Stimulated activated CD4-positive, alpha-beta T cell treated with anti-CD3 and anti-CD28 coated beads, Interleukin-15, amount 100 ng/mL, for 1 hour (primary cell): ENCODE measurements around the gene SPPL2A.
"Not testable (repeated sequence)": the region's sequence is repeated elsewhere in the genome, so short reads cannot be mapped to it uniquely, and the experiment has no call there.

Experiments used
- DNase-seq, 2 donors: peaks; one replicate each; pipeline ENCODE4 v3.0.0-alpha.2; 2020; ENCODE audit warnings: low read depth in 1 of 2, low spot score in 1 of 2

The SPPL2A gene

DNA sequence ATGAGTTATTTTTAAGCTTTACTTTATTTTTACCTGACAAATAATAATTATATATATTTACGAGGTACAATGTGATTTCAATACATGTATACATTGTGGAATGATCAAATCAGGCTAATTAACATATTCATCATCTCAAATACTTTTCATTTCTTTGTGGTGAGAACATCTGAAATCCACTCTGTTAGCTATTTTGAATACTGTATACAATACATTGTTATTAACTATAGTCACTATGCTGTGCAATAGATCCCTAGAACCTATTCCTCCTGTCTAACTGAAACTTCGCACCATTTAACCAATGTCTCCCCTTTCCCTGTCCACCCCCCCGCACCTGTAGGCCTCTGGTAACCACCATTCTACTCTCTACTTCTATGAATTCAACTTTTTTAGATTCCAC, 7.9 kb upstream of the SPPL2A start:
- no peak for DNase-seq

DNA sequence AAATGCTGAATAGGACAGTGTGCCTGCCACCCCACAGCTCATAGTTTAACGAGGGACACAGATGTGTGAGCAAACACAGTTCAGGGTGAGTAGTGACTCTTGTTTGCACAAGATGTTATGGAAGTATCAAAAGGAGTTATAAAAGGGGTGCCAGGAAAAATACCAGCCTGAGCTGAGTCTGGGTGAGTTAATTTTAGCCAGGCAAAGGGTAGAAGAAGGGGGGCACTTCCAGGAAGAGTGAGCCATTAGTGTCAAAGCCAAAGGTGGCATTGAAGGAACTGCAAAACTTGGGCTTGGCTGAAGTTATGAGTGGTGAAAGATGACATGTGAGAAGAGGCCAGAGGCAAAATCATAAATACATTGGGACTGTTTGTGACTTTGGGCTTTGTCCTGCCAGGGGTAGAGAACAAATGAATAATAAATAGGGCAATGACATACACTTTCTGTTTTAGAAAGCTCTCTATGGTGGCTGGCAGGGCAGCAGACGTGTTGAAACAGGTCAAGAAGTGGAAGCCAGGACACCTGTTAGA, 1.9 kb upstream of the SPPL2A start:
- DNase-seq: no peak

DNA sequence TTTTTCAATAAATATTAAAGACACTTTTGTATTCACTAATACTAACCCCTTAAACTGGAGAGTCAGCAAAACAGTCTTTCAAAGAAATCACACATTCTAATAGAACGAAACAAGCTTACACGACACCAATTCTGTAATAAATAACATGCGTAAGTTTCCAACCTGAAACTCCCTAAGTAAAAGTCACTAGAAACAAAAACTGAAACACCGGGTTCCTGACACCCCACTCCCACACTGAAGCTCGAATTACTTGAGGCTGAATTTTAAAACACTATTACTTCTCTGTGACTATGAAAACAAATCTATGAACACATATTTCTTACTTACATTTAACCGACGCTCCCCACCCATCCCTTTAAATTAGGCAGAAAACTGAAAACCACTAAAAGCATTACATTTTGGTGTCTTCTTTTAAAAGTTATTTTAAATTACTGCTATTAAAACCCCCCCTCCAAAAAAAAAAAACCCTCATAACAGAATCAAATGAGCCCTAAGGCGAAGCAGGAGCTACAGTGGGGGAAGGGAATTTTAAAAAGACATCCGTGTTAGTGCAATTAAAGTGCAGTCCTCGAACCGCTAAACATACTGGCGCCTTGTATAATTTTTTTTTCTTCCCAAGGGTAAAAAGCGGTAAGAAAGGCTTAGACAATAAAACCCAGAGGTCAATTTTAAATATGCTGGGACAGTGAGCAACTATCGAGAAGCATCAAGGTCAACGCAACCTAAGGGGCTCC, 878 bp downstream of the SPPL2A start:
- DNase-seq: no peak

DNA sequence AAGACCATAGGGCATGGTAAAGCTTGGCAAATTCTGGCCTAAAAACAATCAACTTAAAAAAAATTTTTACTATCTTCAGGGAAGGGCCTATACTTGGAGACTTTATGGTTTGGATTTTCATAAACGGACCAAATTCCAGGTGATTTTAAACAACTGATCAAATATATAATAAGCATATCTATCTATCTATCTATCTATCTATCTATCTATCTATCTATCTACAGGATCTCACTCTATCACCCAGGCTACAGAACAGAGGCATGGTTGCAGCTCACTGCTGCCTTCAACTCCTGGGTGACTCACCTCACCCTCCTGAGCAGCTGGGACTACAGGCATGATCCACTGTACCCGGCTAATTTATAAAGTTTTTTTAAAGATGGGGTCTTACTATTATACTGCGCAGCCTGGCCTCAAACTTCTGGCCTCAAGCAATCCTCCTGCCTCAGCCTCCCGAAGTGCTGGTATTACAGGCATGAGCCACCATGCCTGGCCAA, 6.7 kb downstream of the SPPL2A start:
- no peak for DNase-seq

DNA sequence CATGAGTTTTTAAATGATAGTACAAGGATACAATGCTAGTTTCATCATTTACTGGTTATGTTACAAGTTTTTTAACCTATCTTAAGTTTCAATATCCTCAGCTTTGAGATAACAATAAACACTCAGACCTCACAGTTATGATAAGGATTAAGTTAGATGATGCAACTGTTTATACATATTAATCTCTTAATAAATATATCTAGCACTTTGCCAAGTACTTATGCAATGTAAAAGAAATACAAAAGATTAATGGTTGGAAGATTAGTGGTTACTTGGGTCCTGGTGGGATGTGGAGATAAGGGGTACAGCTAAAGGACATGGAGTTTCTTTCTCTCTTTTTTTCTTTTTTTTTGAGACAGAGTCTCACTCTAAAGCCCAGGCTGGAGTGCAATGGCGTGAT, 12.0 kb downstream of the SPPL2A start:
- DNase-seq: no peak

DNA sequence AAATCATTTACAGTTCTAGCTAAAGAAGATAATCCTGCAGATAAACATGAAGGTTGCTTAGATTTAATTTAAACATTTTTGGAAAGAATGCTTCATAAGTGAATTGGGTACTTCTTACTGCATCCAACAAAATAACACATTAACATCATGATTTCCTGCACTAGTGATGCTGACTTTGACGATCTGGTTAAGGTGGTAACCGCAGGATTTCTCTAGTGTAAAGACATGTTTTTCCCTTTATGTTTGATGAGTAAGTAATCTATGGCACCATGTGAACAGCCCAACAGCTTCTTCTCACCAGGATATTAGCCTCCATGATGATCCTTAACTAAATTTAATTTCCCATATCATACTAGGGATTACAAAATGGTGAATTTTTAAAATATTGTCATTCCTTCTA, 14.1 kb downstream of the SPPL2A start:
- DNase-seq: no peak

DNA sequence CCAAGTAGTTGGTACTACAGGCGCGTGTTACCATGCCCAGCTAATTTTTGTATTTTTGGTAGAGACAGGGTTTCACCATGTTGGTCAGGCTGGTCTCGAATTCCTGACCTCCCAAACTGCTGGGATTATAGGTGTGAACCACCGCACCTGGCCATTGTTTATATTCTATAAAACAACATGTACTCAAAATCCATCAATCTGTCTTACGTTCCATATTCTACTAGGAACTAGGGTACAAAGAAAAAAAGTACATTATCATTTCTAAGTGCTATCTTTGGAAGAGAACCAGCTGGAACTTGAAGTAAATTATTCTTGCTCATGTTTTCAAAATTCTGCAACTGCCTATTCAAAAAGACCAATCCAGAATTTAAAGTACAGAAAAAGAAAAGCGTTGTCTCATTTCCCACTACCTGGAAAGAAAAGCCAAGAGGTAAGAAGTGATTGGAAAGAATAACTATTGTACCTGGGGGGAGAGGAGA, 15.2 kb downstream of the SPPL2A start:
- DNase-seq: no peak

DNA sequence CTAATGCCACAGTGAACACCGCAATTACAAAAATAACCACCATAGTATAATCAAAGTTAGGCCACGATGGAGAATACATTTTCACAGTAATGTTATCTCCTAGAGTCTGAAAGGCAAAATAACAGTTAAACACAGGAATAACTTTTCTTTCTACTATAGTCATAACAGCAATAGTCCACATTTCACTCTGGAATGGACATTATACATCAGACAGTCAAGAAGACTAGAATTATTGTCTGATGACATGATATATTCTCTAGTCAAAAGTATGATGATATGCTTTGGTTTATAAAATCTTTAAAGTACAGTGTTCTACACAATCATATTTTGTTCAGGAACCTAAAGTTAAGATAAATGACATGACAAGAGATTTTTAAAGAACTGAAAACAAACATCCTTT, 18.0 kb downstream of the SPPL2A start:
- no peak for DNase-seq

DNA sequence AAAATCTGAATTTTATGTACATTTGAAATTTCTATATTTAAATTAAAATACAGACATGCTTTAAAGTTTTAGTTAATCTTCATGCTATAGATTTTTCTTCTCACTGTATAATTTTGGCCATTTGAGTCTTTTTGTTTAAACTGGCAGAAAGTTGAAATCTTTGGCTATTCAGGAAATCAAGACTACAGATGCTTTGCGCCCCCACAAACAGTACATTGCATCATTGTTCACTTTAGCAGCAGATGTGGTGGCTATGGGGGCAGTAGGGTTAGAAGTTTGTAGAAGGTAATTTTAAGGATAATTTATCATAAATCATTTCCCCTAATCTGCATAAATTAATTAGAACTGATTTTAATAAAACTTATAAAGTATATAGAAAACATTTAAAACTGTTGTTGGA, 20.9 kb downstream of the SPPL2A start:
- DNase-seq: no peak

DNA sequence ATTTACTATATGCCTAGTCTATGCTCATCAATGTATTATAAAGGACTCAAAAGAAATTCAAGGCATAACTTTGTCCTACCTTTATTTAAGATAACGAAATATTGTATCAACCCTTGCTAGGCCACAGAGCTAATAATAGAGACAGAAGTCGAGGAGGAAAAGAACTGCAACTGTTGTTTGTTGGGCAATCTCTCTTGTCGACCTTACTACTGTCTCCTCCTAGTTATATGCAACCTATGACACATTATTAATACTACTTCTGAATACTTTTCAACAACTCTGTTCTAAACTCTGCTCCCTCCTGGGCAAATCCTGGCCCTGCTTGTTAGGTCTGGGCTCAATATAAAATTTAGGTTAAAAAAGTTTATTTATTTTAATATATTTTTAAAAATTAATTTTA, 24.6 kb downstream of the SPPL2A start:
- DNase-seq: no peak

DNA sequence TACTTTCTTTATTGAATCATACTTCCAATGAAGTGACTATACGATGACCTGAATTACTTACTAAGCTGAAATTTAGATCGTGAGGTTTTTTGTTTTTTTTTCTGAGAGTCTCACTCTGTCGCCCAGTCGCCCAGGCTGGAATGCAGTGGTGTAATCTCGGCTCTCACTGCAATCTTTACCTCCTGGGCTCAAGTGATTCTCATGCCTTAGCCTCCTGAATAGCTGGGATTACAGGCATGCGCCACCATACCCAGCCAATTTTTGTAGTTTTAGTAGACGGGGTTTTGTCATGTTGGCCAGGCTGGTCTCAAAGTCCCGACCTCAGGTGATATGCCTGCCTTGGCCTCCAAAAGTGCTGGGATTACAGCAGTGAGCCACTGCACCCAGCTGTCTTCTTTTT, 28.7 kb downstream of the SPPL2A start:
- DNase-seq: no peak

DNA sequence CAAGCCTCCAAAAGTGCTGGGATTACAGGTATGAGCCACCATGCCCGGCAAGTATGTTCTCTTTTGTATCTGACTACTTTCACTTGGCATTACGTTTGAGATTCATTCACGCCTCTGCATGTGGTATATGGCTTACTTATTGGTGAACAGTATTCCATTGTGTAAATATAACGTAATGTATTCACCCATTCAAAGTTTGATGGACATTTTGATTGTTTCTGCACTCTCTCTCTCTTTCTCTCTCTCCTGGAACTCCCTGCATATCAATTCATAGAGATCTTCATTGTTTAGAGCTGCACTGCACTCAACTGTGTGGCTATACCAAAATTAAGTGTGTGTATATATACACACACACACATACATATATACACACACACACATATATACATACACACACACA, 30.4 kb downstream of the SPPL2A start:
- no peak for DNase-seq

DNA sequence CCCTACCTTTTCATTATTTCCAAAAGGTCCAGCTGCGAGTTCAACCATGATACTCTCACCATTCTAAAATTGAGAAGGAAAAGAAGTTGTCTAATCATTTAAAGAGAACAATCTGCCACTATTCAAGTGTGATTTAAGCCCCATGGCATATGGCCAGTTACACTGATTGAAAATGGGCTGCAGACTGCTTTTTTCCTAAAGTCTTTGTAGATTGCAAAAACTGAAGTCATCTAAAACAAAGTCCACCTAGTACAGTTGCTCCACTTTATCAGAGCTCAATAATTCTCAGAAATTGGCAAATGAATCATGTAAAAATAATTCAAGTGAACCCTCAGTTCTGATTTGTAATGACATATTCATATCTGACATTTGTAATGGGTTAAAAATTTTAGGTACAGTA, 39.2 kb downstream of the SPPL2A start:
- no peak for DNase-seq

DNA sequence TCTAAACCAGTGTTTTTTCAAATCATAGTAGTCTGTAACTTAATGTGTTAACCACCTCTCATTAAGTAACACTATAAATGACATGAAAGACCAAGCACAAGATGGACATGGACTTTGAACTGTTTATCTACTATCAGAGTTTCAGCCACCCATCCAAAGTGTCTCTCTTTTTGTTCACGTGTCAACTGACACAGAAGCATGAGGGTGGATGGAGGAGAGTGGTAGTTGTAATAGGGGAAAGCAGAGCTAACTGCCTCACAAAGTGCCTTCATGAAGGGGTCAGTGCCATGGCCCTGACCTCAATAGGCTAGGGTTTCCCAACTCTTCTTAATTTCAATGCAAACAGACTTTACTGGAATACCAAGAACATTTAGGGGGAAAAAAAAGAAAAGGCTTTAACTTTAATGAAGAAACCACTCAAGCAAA, 46.8 kb downstream of the SPPL2A start:
- DNase-seq: no peak

DNA sequence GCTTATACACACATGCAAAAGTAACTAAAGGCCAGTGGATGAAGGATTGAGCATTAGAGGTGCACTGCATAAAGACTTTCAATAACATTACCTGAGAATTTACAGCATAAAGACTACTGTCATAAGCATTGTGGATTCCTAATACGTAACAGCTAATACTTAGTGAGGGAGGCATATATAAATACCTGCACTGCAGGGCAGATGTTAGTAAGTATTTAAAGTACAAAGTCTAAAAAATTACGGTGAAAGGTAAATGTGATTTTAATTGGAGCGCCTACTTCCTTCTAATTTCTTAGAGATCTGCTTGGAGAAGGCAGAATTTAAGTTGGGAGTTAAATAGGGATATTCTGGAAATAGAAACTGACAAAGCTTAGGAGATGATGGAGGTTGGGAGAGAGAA, 53.5 kb downstream of the SPPL2A start:
- no peak for DNase-seq

DNA sequence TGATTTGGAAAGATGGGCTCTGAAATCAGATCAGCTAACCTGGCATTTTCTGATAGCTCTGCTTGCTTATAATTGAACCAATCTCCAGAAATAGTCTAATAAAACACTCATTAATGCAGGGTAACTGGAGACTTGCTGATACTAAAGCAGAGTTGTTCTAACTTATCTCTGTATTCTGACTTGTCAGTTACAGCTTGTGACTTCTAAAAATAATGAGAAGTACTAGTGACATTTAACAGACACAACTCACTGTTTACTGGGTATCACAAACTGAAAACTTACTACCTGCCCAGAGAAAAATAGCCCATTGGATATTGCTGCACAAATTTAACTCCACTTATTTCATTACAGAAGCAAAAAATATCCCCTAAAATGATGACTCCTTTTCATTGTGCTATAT, 54.9 kb downstream of the SPPL2A start:
- DNase-seq: no peak

DNA sequence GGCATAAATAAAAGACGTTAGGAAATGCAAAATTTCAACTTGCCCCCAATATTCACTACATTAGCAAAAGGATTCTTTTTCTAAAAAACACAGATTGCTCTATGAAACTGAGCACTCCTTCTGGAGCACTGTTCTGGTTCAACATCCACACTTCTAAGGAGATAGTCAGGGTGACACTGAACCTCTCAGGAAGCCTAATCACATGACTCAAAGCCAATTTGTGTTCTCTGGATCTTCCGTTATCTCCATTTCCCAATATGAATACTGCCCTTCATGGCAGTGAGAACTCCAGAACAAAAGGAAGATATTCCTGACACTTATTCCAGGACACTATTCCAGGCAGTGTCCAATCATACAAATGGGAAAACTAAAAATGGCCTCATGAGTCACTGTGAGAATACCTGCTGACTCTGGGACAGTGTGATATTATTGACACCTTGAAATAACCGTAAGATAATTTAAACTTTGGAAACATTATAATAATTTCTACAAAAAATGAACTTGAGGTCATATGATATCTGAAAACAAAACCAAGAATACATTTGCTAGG, 57.6 kb downstream of the SPPL2A start:
- DNase-seq: no peak

DNA sequence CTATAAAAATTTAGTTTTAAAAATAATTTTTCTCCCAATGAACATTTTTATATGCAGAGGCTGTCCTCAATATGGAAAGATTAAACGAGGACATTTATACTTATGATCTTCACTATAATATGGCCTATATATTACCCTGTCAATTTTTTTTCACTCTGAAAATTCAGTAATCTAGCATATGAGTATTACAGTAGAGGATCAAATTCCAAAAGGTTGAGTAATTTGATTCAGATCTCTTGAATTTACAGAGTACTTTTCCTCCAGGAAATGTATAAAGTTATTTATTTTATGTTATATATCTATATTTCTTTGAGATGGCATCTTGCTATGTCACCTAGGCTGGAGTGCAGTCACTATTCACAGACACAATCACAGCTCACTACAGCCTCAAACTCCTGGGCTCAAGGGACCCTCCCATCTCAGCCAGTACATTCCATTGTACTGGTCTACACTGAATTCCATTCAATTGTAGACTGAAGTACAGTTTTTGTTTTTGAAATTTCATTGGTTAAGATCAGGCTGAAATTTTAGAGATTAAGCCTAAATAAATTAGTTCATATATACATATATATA, 62.7 kb downstream of the SPPL2A start:
- no peak for DNase-seq

DNA sequence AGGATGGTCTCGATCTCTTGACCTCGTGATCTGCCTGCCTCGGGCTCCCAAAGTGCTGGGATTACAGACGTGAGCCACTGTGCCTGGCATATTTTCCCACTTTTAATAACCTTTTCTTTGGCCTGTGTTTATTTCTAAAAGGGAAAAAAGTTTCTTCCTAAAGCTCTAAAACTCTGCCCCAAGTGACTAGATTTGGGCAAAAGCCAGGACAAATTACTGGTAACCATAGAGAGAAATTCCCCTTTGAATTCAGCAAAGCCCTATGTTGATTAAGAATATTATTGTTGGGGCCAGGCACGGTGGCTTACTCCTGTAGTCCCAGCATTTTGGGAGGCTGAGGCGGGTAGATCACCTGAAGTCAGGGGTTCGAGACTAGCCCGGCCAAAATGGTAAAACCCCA, 67.4 kb downstream of the SPPL2A start:
- DNase-seq: no peak

DNA sequence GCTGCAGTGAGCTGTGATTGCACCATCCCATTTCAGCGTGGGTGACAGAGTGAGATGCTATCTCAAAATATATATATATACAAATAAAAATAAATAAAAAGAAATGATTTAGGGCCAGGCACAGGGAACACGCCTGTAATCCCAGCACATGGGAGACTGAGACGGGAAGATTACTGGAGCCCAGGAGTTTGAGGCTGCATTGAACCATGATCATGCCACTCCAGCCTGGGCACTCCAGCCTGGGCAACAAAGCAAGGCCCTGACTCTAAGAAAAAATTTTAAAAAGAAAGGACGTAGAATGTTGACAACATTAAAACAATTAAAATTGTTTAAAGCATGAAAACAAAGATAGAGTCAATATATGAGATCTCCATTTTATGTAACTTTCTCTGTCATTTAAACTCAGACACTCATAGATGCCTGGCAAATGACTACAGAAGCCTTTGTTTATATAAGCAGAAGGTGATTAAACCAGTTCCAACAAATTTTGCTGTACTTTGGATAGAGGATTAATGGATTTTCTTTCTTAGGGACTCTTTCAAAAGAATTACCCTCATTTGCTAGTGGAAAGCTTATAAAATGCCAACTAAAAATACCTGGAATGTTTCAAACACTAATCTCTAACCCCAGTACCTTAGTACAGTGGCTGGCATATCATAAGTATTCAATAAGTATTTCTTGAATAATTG, 68.3 kb downstream of the SPPL2A start:
- no peak for DNase-seq

DNA sequence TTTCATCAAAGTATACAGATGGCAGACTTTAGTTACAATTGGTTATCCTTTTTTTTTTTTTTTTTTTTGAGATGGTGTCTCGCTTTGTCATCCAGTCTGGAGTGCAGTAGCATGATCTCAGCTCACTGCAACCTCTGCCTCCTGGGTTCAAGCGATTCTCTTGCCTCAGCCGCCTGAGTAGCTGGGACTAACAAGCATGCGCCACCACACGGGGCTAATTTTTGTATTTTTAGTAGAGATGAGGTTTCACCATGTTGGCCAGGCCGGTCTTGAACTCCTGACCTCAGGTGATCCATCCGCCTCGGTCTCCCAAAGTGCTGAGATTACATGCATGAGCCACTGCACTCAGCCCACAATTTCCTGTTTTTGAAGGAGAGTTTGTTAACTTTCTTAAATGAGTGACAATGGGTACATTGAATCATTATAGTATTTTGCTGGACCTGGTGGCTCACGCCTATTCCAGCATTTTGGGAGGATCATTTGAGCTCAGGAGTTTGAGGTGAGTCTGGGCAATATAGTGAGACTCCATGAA, 70.8 kb downstream of the SPPL2A start:
- DNase-seq: not testable (repeated sequence)
